SH-SY5Y (cell line): Measurements from ENCODE around the gene LEO1.

Experiments used
- GATA2 ChIP-seq: IDR thresholded peaks from 2 replicates; pipeline ENCODE4 v1.6.1; 2011; ENCODE audit warnings: mild to moderate bottlenecking, low read depth, low read length
- GATA3 ChIP-seq: IDR thresholded peaks from 2 replicates; pipeline ENCODE4 v1.6.1; 2011; ENCODE audit warnings: low read depth, mild to moderate bottlenecking, low read length, moderate library complexity

DNA sequence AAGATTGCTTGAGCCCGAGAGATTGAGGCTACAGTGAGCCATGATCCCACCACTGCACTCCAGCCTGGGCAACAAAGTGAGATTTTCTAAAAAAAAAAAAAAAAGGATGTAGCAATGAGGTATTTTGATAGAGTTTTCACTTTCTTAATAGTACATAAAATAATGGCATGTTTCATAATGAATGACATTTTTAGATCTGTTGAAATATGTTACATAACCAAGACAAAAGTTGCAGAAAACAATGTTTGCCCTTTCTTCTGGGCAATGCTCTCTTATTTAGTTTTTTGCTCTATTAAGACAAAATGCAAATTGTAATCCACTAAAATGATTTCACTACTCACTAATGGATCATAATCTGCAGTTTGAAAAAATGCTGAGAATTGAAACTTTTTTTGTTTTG, 43.0 kb upstream of the LEO1 start:
- TF ChIP-seq GATA2 (no peak), GATA3 (no peak)
